DMS153 treated with DMSO at 0.1 percent for 48 hours (cell line): Measurements from ENCODE around the gene PNKD.

Experiments used
- DNase-seq: peaks from one replicate; lab custom pipeline; 2025; ENCODE audit not compliant: unreplicated experiment; lab: John Stamatoyannopoulos, UW

The PNKD gene

DNA sequence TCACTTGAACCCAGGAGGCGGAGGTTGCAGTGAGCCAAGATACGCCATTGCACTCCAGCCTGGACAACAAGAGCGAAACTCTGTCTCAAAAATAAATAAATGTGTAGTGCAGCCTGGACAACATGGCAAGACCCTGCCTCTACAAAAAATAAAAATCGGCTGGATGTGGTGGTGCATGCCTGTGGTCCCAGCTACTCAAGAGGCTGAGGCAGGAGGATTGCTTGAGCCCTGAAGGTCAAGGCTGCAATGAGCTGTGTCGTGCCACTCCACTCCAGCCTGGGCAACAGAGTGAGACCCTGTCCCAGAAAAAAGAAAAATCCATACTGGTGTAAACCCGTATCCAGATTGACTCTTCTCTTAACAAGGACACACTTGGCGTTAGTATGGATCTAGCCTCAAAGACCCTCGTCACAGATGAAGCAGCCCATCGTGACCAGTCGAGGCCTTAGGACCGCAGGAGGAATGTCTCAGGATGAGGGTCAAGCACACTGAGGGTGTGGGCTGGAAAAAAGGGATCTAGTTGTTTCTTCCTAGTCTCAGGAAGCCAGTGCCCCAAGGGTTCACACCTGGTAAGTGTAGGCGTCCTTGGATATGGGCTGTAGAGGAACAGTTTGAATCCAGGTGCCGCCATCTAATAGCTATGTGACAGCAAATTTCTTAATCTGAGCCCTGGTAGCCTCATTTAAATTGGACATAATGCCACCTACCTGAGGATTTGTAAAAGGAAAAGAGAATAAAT is 13.5 kb upstream of the PNKD start:
- no peak for DNase-seq

DNA sequence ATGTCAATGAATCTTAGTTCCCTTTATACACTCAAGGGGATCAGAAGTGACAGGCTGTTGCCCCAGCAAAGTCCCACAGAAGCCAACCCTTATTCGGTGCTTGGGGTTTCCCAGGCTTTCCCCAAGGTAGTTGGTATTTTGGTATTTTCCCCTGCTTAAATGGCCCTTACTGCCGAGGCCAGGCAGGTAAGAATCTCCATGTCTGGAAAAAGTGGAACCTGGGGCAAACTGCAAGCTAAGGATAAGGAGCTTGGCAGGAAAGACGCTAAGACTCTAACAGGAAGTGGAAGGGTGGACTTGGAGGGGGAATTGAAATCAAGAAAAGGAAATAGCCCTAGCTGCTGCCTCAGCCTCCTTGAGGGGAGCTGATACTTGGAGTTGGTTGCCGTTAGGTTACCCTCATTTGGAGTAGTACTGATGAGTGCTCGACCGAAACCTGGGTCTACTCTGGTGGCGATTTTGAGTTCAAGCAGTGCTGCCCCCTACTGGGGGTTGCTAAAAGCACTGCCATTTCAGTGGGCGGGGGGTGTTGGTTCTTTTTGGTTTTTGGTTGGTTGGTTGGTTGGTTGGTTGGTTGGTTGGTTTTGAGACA is 12.8 kb upstream of the PNKD start:
- DNase-seq = no peak

DNA sequence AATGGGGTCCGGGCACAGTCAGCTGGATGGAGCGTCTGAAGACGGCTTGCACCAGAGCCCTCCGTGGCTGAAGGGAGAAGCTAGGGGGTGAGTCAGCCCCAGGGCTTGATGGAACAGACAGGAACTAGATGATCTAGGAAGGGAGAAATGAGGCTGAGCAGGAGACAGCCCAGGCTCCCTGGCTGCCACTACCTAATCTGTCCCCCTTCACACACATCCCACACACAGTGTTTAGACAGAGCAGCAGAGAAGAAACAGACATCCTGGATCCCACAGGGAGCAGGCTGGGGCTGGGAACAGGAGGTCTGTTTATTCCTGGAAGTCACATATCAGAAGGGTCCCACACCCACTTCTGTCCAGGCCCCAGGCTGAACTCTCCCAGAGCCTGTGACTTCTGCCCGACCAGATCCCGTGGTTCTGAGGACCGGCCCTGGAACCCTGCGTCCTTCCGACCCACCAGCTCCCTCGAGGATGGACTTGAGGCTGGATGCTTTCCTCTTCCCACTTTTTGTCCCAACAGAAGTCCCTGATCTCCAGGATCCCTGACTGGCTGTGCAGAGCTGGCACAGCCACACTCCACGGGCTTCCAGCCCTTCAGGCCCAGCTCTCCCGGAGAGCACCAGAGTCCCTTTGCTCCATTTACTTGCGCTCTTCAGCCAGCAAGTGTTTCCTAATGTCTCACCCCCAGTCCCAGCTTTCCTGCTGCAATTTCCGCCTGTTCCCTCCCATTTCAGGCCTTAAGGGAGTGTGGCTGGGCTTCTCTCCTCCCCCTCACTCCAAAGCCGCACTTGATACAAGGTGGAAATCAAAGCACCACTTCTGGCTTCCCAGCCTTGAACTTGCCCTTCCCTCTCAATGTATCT is 11.0 kb upstream of the PNKD start:
- DNase-seq = no peak

DNA sequence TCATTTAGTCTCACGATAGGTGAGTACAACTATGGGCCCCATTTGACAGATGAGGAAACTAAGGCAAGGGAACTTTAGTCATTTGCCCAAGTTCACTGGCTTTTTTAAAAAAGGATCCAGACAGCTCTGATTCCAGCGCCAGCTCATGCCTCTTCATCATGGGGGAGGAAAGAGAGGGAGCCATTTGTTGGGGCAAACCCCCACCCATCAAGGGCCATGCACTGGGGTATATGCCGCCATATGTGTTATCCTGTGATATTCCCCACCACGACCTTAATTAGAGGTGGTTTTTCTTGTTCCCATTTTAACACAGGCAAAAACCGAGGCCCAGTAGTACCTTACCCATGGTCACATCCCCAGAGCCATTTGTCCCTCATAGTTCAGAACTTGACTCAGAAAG is 10.2 kb upstream of the PNKD start:
- DNase-seq = no peak

DNA sequence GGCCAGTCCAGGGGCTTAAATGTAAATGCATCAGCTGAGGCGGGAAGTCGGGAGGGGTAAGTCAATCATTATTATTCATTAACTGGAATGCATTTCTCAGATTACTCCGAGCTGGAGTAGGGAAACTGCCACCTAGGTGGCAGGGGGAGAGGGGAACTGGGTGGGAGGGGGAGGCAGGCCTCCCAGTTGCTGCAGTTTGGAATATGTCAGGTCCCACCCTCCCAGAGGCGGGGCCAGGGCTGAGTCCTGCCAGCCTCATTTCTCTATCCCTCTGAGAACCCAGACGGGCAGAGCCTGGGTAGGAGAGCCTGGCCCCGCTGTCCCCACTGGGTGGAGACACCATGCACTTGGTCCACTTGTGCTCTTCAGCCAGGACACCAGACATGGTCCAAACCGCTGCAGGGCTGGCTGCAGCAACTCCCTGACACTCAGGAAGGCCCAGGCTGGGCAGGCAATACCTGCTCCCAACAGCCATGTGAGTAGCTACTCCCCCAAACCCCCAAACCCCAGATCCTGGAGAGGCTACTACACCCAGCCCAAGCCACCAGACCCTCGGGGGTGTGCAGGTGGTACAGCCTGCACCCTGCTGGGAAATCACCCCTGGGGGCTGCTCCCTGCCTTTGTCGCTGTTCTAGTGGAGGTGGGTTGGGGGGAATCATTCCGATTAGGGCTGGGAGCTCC is 9.4 kb upstream of the PNKD start, which contains the start of gene GPBAR1:
Gene GPBAR1, plus strand, starts transcription at position 274 of the 681 bp plus-strand sequence. CDS start 1,710 bp downstream, outside the sequence.
- no peak for DNase-seq

DNA sequence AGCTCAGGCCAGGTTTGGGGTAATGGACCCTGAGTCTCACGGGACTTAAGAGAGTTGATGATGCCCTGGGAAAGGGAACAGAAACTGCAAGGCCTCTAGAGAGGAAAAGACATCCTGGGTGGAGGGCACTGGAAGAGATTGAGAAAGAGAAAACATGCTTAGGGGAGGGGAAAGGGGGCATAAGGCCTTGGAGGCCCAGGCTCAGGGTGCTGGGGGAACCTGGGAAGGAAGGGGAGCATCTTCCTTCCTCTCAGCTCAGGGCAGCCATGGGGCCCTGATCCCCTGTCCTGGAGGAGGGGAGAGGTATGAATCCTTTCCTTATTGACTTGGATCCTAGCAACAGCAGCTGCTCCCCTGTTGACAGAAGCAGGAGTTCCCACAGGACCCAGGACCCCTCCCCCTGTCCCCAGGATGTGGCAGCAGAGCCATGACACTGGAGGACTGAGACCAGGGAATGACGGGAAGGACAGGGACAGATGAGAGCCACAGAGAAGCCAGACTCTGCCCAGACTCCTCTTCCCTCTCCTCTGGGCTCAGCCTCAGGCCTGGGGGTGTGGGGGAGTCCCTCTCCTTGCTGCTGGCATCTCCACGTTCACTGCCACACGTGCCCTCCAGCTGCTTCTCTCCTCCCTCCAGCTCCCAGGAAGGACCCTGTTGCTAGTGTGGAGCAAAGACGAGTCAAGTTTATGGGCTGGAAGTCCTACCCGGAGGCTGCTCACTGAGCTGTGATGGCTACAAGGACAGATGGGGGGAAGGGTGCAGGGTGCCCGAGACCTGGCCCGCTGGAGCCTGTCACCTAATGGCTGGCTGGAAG is 8.7 kb upstream of the PNKD start:
- no peak for DNase-seq

DNA sequence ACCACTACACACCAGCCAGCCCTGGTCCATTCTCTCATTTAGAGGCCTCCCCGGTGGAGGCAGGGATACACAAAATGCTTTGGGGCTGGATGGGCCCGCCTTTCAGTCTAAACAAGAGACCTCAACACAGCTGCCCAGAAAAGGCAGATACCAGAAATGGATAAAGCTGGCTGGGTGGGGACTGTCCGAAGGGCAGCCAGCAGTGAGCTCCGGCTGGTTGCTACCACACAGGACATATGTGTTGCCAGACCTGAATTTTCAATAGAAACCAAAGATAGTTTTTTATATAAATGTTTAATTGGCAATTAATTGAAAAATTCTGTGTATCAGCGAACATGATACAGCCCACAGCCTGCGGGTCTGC is 8.1 kb upstream of the PNKD start:
- DNase-seq = no peak

DNA sequence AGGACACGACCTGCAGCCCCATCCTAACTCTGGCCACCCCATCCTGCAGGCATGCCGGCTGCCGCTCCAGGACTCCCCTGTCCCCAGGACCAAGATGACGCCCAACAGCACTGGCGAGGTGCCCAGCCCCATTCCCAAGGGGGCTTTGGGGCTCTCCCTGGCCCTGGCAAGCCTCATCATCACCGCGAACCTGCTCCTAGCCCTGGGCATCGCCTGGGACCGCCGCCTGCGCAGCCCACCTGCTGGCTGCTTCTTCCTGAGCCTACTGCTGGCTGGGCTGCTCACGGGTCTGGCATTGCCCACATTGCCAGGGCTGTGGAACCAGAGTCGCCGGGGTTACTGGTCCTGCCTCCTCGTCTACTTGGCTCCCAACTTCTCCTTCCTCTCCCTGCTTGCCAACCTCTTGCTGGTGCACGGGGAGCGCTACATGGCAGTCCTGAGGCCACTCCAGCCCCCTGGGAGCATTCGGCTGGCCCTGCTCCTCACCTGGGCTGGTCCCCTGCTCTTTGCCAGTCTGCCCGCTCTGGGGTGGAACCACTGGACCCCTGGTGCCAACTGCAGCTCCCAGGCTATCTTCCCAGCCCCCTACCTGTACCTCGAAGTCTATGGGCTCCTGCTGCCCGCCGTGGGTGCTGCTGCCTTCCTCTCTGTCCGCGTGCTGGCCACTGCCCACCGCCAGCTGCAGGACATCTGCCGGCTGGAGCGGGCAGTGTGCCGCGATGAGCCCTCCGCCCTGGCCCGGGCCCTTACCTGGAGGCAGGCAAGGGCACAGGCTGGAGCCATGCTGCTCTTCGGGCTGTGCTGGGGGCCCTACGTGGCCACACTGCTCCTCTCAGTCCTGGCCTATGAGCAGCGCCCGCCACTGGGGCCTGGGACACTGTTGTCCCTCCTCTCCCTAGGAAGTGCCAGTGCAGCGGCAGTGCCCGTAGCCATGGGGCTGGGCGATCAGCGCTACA is 7.4 kb upstream of the PNKD start:
- DNase-seq = no peak

DNA sequence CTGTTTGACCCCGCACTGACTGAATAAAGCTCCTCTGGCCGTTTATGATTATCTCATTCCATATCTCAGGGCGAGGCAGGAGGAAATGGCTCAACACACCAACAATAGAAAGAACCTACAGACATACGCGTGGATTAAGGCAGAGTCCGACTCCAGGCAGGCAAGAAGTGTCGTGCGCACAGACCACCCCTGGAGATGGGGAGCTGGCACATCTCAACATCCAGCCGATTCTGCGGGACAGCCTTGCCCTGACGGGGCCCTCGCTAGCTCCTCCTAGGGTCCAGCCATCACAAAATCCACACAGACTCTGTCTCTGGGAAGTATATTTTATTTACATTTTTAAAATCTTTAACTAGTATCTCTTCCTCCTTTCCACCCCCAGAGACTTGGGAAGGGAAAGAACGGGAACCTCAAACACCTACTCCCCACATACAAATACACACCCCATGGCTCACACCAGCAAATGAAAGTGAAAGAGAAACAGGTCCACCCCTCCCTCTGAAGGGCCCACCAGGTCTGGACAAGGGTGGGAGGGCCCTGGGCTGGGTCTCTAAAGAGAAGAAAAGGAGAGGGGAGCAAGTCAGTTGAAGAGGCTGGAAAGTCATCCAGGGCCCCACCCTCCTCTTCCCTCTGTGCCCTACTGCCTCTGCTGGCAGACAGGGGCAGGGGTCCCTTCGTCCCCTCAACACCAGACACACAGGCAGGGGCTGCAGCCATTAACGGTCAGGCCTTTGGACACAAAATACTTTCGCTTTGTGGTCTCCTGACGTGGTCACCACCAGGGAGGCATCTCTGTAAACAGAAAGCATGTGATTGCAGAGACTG is 6.3 kb upstream of the PNKD start:
- DNase-seq = no peak

DNA sequence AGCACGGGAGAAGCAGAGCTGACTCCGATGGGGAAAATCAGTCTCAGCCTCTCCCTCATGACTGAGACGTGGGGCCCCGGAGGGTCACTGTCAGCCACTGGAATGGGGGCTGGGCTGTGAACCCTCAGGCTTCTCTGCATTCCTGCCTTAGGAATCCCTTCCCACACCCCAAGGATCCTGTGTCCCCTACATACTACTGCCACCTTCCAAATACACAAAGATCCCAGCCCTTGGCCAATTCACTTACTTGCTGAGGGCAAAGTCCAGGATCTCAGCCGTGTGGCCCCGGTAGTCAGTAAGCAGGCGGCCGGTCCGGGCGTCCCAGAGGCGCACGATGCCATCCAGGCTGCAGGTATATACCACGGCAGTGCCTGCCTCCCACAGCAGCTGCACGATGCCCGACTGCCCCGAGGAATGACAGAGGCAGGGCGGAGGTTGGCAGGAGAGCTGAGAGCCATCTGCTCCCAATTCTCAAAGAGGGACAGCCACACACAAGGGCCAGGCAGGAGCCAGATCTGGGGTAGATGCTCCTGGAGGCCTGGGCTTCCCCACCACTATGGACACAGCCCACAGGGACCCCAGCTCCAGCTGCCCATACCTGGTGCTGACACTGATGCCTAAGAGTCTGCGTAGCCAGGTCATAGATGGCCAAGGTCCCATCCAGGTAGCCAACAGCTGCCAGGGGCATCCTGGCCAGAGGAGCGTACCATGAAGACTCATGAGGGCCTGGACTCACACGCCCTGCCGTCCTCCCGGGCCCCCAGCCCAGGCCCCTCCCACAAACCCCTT is 5.4 kb upstream of the PNKD start:
- DNase-seq = no peak

DNA sequence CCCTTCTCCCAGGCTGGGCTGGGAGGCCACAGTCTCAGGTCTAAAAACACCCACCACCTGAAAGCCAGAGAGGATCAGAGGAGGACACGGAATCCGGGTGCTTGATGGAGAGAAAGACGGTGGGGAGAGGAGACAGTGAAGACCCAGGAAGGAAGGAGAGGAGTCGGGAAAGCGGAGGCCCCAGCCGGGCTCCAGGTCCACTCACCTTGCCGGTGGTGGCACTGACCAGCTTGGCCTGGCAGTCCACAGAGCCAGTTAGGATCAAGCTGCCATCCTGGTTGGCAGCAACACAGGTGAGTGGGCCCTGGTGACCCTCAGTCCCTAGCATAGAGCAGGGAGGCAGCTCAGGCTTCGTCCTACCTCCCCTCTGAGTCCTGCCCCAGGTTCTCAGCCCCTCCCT is 4.7 kb upstream of the PNKD start:
- DNase-seq = no peak

DNA sequence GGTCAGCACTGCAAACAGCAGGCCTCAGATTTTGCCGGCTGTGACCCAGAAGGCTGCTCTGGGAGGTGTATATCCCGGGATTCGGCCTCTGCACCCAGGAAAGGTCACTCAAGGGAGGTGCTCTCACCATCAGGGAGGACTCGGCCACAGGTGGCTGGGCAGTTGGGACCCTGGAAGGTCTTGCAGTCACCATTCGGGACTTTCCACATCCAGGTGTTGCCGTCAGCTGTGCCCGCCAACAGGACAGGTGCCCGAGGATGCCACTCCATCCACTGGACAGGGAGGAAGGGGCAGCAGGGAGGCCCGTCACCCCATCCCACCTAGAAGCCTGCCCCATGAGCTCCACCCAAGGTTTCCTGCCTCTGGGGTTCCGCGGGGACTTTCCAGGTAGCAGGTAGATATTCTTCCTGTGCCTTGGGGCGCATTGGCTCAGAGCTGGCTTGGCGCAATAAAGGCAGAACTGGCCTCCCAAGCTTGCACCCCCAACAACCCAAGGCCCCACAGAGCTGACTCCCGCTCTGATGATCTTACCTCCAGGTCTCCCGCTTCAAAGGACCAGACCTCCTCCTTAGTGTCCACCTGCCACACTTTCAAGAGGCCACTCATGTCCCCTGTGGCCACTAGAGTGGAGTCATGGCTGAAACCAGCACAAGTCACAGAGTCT is 3.9 kb upstream of the PNKD start:
- no peak for DNase-seq

DNA sequence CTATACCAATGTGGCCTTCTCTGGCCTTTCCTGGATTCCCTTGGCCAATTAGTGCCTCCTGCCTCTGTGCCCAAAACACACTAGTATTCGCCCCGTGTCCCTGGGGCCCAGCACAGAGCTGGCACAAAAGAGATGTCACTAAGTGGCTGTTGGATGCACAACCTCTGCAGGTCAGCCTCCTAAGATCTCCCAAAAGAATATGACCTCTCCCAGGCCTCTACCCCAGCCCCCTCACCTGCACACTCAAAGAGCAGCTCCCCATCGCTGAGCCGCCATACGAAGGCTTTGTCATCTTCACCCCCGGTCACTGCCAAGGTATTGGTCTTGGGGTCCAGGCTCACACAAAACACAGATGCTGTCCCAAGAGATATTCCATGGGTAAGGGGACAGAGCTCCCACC is 3.1 kb upstream of the PNKD start:
- DNase-seq = no peak

DNA sequence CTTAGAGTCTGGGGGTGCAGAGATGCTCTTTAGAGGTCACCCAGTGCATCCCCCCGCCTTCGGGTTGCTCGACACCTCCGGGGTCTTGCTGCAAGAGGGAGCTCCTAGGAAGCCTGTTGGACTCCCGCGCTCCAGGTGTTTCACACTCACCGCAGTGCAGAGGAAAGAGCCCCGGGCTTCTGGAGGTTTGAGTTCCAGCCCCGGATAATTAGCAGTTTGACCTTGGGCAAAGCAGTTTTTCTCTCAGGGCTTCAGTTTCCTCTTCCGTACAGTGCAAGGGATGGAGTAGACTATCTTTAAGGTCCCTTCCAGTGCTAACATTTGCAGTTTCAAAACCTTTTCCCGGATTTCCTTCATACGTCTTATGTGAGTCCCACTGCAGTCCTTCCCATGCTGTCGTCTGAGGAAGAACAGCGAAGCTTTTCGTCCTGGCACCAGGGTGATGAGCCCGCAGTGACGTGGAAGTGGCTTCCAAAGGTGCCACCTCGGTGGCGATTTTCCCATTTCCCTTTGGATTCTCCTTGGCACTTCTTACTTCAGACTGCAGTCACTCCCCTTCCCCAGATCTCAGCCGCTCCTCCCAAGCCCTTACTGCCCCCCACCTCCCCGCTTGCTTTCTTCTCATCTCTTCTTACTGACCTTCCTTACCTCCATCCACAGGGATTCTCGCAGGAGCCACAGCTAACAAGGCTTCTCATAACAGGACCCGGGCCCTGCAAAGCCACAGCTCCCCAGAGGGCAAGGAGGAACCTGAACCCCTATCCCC is 585 bp downstream of the PNKD start:
- no peak for DNase-seq

DNA sequence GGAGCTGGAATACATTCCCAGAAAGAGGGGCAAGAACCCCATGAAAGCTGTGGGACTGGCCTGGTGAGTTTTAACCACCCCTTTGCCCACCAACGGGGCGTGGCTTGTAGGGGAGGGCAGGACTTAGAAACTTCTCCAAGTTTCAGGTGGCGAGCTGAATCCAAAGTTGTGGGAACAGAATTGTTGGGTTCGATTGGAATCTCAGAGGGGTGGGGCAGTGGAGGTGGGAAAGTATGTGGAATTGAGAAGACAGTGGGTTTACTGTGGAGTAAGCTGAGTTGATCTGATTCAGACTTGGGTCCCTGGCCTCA is 1.1 kb downstream of the PNKD start:
- no peak for DNase-seq

DNA sequence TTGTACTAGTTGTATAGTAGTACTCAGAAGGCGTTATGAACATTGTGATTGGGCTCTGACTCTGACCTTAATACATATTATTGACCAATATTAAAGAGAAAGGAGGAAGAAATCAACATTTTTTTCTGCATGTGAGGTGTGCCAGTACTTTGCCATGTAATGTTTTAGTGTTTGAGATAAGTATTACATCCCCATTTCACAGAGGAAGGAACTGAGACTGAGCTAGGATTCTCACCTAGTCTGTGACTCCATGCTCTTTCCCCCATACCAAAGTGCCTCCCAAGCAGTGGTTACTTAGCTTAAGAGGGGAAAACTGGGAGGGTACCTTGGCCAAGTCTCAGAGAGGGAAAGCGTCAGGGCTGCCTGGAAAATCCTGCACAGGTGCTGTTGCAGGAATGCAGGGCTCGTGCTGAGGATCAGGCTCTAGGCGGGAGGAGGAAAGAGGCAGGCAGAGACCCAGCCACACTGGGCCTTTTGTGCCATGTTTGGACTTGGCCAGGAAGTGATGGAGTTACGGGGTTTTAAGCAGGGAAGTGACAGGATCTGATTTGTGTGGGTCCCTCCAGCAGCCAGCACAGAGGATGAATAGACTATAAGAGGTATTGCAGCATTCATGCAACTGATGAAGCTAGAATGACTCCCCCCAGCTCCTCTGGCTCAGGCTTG is 1.7 kb downstream of the PNKD start:
- no peak for DNase-seq
